NOMO-1 treated with DMSO at 0.1 percent for 48 hours (cell line): Measurements from ENCODE around the gene VWA7.
"Not testable (repeated sequence)": the region's sequence is repeated elsewhere in the genome, so short reads cannot be mapped to it uniquely, and the experiment has no call there.

Experiments
- DNase-seq: peaks from one replicate; lab custom pipeline; 2025; ENCODE audit not compliant: unreplicated experiment; lab: John Stamatoyannopoulos, UW

Gene VWA7

DNA sequence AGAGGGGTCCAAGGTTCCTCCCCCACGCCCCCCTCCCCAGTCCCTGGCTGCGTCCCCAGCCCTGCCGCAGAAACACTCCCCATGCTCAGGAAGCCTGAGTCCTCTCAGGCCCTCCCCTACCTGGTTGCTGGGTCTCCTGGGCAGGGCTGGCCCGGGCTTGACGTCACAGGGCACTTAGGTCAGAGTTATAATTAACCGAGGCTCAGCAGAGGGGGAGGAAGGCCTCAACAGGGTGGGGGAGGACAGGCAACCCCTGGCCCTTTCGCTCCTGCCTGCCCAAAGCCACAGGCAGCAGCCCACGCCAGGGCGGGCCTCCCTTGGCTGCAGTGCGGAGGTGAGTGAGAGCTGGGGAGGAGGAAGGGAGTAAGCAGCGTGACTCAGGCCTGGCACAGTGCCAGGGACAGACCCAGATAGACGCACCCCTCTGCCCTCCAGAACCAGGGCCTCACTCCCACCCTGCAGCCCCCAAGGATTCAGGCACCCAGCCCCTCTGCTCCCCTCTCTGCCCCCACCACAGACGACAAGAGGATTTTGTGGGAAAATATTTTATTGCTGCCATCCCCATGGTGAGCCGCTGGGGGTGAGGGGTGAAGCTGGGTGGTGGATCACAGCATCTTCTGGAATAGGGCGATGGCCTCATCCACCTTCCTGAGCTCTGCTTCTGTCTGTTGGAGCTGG lies at the start of gene VWA7:
VWA7 (minus strand) TSS at position 340 of the 678 bp plus-strand sequence. CDS start 549 bp downstream, outside the sequence.
- peak; percentile 49 for DNase-seq

DNA sequence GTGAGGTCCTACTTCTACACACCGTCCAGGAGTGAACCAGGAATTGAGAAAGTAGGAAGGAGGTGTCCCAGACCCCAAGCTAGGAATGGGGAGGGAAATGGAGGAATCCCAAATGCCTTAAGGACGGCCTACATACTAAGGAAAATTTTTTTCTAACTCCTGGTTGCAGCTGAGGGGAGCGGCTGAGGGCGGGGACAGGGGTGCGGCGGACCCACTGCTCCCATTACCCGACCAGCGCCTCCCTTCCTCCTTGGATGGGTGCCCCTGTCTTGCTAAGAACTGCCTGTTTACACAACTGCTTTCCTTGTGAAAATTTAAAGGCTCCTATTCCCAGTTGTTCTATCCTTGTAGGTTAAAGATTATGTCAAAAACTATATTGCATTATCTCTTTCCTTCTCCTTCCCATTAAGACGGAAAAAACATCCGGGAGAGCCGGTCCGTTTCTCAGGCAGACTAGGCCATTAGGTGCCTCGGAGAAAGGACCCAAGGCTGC lies 49.7 kb upstream of the VWA7 start:
- DNase-seq, result peak; percentile 59

DNA sequence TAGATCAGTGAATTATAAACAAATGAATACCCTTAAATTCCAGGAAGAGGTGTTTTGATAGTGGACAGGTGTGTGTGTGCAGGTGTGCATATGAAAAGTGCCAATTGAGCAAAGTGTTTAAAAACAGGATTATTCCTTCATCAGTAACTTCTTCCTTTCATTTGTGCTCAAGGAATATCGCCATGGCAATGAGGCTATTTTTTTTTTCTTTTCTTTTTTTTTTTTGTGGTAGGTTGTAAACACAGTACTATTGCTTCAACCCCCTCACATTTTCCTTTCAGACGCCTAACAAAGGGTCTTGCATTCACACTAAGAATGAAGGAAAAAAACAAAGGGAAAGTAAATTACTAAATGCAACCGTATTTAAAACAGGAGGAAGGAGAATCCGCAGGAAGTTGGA lies 48.4 kb upstream of the VWA7 start:
- DNase-seq, result no peak

DNA sequence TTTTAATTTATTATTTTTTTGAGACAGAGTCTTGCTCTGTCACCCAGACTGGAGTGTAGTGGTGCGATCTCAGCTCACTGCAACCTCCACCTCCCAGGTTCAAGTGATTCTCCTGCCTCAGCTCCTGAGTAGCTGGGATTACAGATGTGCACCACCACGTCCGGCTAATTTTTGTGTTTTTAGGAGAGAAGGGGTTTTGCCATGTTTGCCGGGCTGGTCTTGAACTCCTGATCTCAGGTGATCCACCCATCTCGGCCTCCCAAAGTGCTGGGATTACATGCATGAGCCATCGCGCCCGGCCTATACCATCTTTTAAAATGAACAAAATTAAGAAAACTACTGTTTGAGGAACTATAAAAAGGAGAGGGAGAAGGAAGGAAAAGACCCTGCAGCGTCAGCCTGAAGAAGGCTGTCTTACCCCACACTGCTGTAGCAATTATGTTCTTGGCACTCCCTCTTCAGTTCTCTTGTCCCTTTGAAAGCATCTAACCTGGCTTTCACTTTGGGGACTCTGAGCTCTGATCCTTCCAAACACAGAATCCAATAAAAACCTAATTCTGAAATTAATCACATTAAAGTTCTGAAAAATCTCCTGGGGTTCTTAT lies 46.6 kb upstream of the VWA7 start:
- peak; percentile 64 for DNase-seq

DNA sequence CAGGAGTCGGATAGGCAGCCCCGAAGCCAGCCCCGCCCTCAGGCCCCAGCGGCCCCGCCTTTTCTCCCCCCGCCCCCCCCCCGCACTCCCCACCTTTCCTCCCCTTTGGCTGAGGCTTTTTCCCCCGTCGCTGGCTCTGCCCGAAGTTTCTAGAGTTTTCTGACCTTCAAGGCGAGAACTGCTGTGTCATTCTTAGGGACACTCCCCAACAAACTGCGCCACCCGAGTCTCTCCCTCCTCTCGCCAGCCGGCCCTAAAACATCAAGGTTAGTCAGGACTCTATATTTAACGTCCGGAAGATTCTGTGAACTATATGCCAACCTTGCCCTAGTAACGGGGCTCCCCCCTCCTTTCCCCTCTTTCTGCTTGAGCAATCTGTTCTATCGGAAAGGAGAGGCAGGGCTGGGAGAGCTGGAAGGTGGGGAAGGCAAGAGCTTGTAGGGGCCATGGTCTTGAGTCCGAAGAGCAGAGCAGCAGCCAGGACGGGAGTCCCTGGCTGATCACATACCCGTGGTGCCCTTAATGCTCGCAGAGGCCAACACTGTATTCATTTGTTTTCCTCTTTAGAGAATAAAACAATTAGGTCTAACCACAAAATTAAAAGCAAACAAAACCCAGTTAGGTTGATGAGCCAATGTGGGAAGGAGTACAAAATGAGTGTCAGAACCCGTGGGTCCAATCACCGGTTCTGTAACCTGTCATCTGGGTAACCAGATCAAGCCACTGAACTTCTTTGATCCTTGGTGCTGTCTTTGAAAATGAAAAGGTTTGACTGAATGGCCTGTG lies 45.1 kb upstream of the VWA7 start:
- peak; percentile 90 for DNase-seq

- DNase-seq, result peak; percentile 54
Observed at GRCh38 chr6:31821301-31822035, 44.3 kb upstream of the VWA7 start.

DNA sequence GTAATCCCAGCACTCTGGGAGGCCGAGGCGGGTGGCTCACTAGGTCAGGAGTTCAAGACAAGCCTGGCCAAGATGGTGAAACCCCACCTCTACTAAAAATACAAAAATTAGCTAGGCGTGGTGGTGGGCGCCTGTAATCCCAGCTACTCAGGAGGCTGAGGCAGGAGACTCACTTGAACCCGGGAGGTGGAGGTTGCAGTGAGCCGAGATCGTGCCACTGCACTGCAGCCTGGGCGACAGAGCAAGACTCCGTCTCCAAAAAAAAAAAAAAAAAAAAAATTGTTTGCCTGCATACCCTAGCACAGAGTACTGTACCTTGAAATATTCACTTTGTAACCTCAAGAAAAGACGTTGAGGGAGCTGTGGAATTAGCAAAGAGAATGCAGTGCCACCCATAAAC lies 43.3 kb upstream of the VWA7 start:
- DNase-seq, result not testable (repeated sequence)

DNA sequence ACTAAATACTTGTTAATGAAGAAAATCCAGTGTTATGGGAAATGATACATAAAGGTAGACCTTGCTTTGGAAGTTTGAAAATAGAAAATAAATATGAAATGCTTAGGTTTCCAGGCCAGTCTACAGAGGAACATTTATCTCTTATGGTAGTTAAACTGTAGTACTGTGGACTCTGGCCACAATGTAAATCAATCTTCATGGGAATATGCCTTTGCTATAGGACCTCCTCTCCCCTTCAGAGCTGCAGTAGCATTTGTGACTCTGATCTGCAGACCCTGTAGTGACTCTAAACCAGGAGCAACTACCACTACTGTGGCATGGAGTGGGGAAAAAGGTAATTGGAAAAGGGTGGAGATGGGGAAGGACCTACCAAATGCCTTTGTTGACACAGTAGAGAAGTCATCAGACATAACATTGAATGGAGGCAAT lies 42.8 kb upstream of the VWA7 start:
- no peak for DNase-seq

DNA sequence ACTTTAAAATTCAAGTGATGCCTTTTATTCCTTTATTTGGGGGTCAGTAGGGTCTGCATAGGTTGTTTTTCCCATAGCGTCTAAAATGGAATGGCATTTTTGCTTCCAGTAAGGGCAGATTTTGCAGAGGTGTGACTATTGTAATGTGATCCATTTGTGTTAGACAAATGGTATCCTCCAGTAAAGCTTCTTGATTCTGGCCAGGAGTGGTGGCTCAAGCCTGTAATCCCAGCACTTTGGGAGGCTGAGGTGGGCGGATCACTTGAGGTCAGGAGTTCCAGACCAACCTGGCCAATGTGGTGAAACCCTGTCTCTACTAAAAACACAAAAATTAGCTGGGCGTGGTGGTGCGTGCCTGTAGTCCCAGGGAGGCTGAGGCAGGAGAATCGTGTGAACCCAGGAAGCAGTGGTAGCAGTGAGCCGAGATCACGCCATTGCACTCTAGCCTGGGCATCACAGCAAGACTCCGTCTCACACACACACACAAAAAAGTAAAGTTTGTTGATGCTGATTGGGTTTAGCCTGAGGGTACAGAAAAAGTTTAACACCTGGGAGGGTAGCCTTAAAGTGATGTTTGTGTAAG lies 40.9 kb upstream of the VWA7 start:
- DNase-seq, result not testable (repeated sequence)

GRCh38 chr6:31817133-31817928 lies 40.2 kb upstream of the VWA7 start:
- peak; percentile 63 for DNase-seq

DNA sequence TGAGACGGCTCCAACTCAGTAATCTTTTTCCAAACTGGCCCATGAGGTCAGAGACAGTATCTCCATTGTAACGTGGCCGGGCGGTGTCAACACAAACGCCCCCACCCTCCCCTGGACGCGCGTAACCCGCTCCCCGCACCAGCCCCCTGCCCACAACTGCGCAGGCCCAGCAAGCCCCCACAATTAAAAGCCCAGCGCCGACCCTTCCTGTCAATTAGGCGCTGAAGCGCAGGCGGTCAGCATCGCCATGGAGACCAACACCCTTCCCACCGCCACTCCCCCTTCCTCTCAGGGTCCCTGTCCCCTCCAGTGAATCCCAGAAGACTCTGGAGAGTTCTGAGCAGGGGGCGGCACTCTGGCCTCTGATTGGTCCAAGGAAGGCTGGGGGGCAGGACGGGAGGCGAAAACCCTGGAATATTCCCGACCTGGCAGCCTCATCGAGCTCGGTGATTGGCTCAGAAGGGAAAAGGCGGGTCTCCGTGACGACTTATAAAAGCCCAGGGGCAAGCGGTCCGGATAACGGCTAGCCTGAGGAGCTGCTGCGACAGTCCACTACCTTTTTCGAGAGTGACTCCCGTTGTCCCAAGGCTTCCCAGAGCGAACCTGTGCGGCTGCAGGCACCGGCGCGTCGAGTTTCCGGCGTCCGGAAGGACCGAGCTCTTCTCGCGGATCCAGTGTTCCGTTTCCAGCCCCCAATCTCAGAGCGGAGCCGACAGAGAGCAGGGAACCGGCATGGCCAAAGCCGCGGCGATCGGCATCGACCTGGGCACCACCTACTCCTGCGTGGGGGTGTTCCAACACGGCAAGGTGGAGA lies 38.1 kb upstream of the VWA7 start, which contains the start of the genes HSPA1A and HSPA1L:
HSPA1A (plus strand) TSS at position 519 of the 814 bp plus-strand sequence; CDS start at position 733, 214 bp downstream.
HSPA1L (minus strand) TSS at position 259 of the 814 bp plus-strand sequence. CDS start 3,311 bp downstream, outside the sequence.
- peak; percentile 65 for DNase-seq

DNA sequence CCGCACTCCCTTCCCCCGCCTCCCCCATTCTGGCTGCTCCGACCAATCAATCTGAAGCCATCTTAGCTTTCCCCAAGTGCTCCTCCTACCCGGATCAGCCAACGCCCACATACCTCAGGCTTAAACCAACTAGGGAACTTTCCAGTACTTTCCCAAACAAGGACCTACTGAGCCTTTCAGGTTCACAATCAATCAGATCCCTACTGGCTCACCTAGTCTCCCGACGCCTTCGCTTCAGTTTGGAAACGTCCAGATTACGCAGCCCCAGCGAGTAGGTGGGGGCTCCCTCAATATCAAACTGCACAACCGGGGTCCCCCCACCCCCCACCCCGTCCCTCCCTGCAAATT lies 37.5 kb upstream of the VWA7 start:
- DNase-seq, result peak; percentile 82

- DNase-seq, result no peak
Observed at GRCh38 chr6:31813465-31813849, 36.3 kb upstream of the VWA7 start.

DNA sequence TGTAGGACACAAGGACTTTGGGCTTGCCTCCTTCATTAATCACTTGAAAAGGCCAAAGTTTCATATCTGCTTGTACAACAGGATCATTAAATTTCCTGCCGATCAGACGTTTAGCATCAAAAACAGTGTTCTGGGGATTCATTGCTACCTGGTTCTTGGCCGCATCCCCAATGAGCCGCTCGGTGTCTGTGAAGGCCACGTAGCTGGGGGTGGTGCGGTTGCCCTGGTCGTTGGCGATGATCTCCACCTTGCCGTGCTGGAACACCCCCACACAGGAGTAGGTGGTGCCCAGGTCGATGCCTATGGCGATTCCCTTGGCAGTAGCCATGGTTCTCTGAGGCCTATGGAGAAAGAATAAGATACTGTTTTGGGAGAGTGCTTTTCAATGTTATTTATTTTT lies 34.5 kb upstream of the VWA7 start:
- no peak for DNase-seq

DNA sequence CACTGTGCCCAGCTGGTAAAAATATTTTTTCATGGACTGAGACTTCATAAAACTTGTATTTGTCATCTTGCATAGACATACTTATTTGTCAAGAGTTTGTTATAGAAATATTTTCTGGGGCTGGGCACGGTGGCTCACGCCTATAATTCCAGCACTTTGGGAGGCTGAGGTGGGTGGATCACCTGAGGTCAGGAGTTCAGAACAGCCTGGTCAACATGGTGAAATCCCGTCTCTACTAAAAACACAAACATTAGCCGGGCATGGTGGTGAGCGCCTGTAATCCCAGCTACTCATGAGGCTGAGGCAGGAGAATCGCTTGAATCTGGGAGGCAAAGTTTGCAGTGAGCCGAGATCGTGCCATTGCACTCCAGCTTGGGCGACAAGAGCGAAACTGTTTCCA lies 31.5 kb upstream of the VWA7 start:
- DNase-seq, result not testable (repeated sequence)

DNA sequence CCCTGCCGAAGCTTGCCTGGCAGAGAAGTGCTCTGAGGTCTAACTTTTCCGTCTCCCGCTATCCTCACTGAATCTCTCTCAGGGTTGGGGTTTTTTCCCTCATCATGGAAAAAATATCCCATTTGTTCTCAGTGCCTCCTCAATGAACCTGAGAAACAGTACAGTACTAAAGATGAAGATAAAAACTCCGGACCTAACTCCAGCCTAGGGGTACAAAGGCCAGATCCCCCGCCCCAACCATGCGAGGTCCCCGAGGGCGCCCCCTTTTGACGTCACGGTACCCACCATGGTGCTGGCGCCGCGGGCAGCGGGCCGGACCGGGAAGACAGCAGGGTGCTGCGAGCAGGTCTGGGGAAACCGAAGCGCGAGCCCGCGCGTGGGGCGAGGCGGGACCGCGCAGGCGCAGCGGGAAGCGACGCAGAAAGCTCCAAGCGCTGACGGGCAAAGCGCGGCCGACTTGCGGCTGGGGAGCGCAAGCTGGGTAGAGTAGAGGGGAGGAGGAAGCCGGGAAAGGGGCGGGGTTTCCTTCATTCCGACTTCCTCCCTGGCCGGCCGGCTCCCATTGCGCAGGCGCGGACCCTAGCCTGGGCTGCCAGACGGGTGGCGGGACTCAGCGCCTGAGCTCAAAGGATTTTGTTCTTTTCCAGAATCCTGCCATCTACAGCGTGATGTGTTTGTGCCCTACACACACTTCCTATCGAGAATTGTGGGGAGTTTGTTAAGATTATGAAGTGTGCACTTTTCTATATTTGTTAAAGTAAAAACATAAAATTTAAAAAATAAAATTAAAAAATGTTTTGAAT lies 29.5 kb upstream of the VWA7 start, which contains the start of gene LSM2:
LSM2 (minus strand) TSS at position 497 of the 803 bp plus-strand sequence; CDS start at position 288, 209 bp downstream.
- peak; percentile 92 for DNase-seq

DNA sequence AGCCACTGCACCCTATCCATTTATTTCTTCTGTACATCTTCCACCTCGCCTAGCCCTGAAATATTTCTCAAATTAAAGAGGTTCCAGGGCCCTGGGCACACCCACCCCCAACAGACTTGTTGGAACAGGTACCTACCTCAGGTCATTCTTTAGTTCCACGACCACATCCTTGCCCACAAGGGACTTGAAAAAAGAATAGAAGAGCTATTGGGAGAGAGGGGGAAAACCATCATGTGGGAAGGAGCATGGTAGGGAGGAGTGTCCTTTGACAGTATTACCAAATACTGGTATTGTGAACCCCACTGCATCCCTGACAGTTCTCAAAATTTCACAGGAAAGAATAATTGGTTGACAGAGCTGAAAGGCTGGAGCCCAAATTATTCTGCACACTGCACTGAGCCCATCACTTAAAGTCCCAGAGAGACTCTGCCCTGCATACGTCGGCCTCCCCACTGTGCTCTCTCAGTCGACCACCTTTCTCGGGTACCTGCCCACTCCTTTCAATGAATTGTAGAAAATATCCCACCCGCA lies 28.9 kb upstream of the VWA7 start:
- no peak for DNase-seq
